K562 (cell line): ENCODE measurements around the gene C2orf42. TPM values are rescaled to one million over a fixed set of nuclear protein-coding genes. Genes with fewer than 3 reads are reported as not detected.
A peak's percentile ranks its signal among the peaks of the same experiment; 100 is the strongest.

Experiments
- ATAC-seq: fragments of 200-7000 bp; cut with Tn5 transposase; 3 replicates; pipeline ENCODE4 v1.9.1; 2020; ENCODE audit warnings: moderate library complexity
- Bru-seq: library from RNA; stranded (reverse); fragments of 400-500 nt; gene quantifications from one replicate; lab custom pipeline; 2021; lab: Mats Ljungman, UMichigan
- BruChase-seq, 2 experiments: library from RNA; stranded (reverse); fragments of 400-500 nt; gene quantifications; one replicate each; lab custom pipeline; 2021; lab: Mats Ljungman, UMichigan
- BruUV-seq: library from RNA; stranded (reverse); fragments of 400-500 nt; replicated peaks from 2 replicates; lab custom pipeline; 2021; lab: Mats Ljungman, UMichigan
- CTCF ChIA-PET: fragments of 300-600 bp; formaldehyde crosslinking; extraction: SDS; loops from one replicate; lab custom pipeline; 2021; ENCODE audit warnings: low intra/inter-chr PET ratio; lab: Yijun Ruan, JAX
- POLR2A ChIA-PET: fragments of 300-600, 350-650 bp; sonication (Branson Sonifier 250); formaldehyde crosslinking; extraction: SDS; loops from one replicate; lab custom pipeline; 2021; ENCODE audit warnings: antibody characterized with exemption, inconsistent platforms; lab: Yijun Ruan, JAX
- DNase-seq, 4 experiments: peaks; one replicate each; pipeline versions ENCODE4 v3.0.0 to v3.0.0-alpha.2; 2011 to 2018; ENCODE audit warnings: low spot score in 3 of 4, mixed read lengths in 3 of 4; ENCODE audit errors: extremely low read depth in 1 of 4
- FAIRE-seq: peaks from 2 replicates; lab custom pipeline; 2011; peaks lifted over from hg19 to GRCh38; lab: Jason Lieb, UNC
- H2AFZ ChIP-seq: 2 replicates; pipeline ENCODE4 v1.6.0; 2011; ENCODE audit warnings: low read depth, low read length, control low read depth, inconsistent platforms
- H3K27ac ChIP-seq: fragments of 200-600 bp; 3 replicates; pipeline ENCODE4 v1.8.0; 2011; ENCODE audit warnings: low read depth, mild to moderate bottlenecking, control low read depth, inconsistent platforms, low read length, moderate library complexity, mixed read lengths; ENCODE audit errors: extremely low read depth
- H3K27me3 ChIP-seq, 2 experiments: fragments of 300-600 bp in 1 of 2; 2 replicates in 1 of 2; 3 replicates in 1 of 2; pipeline versions ENCODE4 v1.6.0 to v1.8.0; 2011; ENCODE audit warnings: inconsistent platforms in 2 of 2, low read length in 2 of 2, mild to moderate bottlenecking in 1 of 2, mixed read lengths in 1 of 2, moderate library complexity in 1 of 2; ENCODE audit not compliant: control insufficient read depth in 2 of 2, insufficient read depth in 2 of 2
- H3K36me3 ChIP-seq: fragments of 300-600 bp; 3 replicates; pipeline ENCODE4 v1.8.0; 2011; ENCODE audit warnings: mild to moderate bottlenecking, low read length, inconsistent platforms; ENCODE audit not compliant: control insufficient read depth, insufficient read depth
- H3K4me1 ChIP-seq, 2 experiments: fragments of 200-600 bp in 1 of 2; replicated peaks in 1 of 2; 2 replicates in 1 of 2; 3 replicates in 1 of 2; pipeline versions ENCODE4 v1.5.1 to v1.8.0; 2011; ENCODE audit warnings: inconsistent platforms in 2 of 2, low read length in 2 of 2, mild to moderate bottlenecking in 1 of 2, mixed read lengths in 1 of 2, moderate library complexity in 1 of 2; ENCODE audit not compliant: control insufficient read depth in 2 of 2, insufficient read depth in 2 of 2
- H3K4me2 ChIP-seq: 2 replicates; pipeline ENCODE4 v1.6.1; 2011; ENCODE audit warnings: low read length, control low read depth, inconsistent platforms, mixed read lengths; ENCODE audit not compliant: insufficient read depth
- H3K4me3 ChIP-seq: fragments of 200-600 bp; sonication (generic), shearing (Covaris generic); 2 replicates; pipeline ENCODE4 v1.5.1; 2016; ENCODE audit warnings: control low read depth, inconsistent platforms
- H3K79me2 ChIP-seq: fragments of 200-600 bp; 3 replicates; pipeline ENCODE4 v1.8.0; 2011; ENCODE audit warnings: low read length, inconsistent platforms; ENCODE audit not compliant: control insufficient read depth, insufficient read depth
- H3K9ac ChIP-seq, 2 experiments: 2 replicates each; pipeline versions ENCODE4 v1.6.0 to v1.6.1; 2011; ENCODE audit warnings: low read depth in 2 of 2, low read length in 2 of 2, control low read depth in 1 of 2, inconsistent platforms in 1 of 2, mild to moderate bottlenecking in 1 of 2, mixed read lengths in 1 of 2; ENCODE audit not compliant: insufficient read depth in 1 of 2
- H3K9me1 ChIP-seq: one replicate; pipeline ENCODE4 v1.6.0; 2011; ENCODE audit warnings: inconsistent platforms, mild to moderate bottlenecking, low read length, moderate library complexity; ENCODE audit not compliant: control insufficient read depth, insufficient read depth
- H3K9me3 ChIP-seq: replicated peaks from 2 replicates; pipeline ENCODE4 v1.5.1; 2011; ENCODE audit warnings: low read depth, low read length, inconsistent platforms; ENCODE audit not compliant: control insufficient read depth, insufficient read depth
- H4K20me1 ChIP-seq: replicated peaks from 2 replicates; pipeline ENCODE4 v1.6.1; 2011; ENCODE audit warnings: low read length, inconsistent platforms, mixed read lengths; ENCODE audit not compliant: control insufficient read depth, insufficient read depth
- CREM ChIP-seq: IDR thresholded peaks from 2 replicates; pipeline ENCODE4 v1.6.1; 2014; ENCODE audit warnings: antibody characterized with exemption, low read depth
- NCOR1 ChIP-seq: fragments of 450-650 bp; IDR thresholded peaks from 2 replicates; pipeline ENCODE4 v1.6.1; 2016; ENCODE audit warnings: mild to moderate bottlenecking, moderate library complexity
- PKNOX1 ChIP-seq: fragments of 450-650 bp; IDR thresholded peaks from 2 replicates; pipeline ENCODE4 v1.6.1; 2016
- SREBF2 ChIP-seq: sonication (generic); formaldehyde crosslinking; IDR thresholded peaks from 2 replicates; pipeline ENCODE4 v1.4.0; 2020; ENCODE audit warnings: mild to moderate bottlenecking, missing genetic modification reagents
- TRIM24 ChIP-seq, 2 experiments: fragments of 450-650 bp; IDR thresholded peaks; 2 replicates each; pipeline ENCODE4 v1.6.1; 2016
- ZNF584 ChIP-seq: fragments of 200-800 bp; sonication (Bioruptor generic); IDR thresholded peaks from 2 replicates; pipeline ENCODE4 v1.6.1; 2016; ENCODE audit warnings: low read depth, mild to moderate bottlenecking, missing genetic modification characterization, missing compliant biosample characterization
- ZNF592 ChIP-seq: fragments of 450-650 bp; IDR thresholded peaks from 2 replicates; pipeline ENCODE4 v1.6.1; 2017; ENCODE audit warnings: antibody characterized with exemption, mild to moderate bottlenecking
- ZNF699 ChIP-seq: fragments of 250-450 bp; sonication (Bioruptor Pico); IDR thresholded peaks from 2 replicates; pipeline ENCODE4 v1.8.0; 2021; ENCODE audit warnings: mild to moderate bottlenecking, moderate library complexity; ENCODE audit not compliant: insufficient replicate concordance
- WGBS: fragments of 100-300 bp; shearing (Covaris generic); methylation state at CpG from one replicate; pipeline ENCODE4 v1.1.6; 2016; ENCODE audit warnings: low coverage, mixed read lengths; ENCODE audit not compliant: insufficient coverage; ENCODE audit errors: missing lambda C conversion rate; 5-methylcytosine and 5-hydroxymethylcytosine counted together
- in situ Hi-C: fragments of 300-500 bp; cut with MboI; formaldehyde crosslinking; loops from 4 replicates; pipeline ENCODE4 v1.15.0; 2018; ENCODE audit warnings: inconsistent platforms, mixed read lengths
- intact Hi-C: fragments of 100-400 bp; cut with micrococcal nuclease; formaldehyde crosslinking; loops from 2 replicates; pipeline ENCODE4 v1.14.2; 2022
- long read RNA-seq, 3 experiments: library from polyadenylated mRNA in 2 of 3; library from RNA in 1 of 3; unstranded in 2 of 3; stranded (forward) in 1 of 3; transcript quantifications; one replicate each; pipeline ENCODE4 v2.0.0, GENCODE V29; 2019 to 2022
- polyA minus RNA-seq, 3 experiments: library from RNA; depleted of rRNA, polyadenylated mRNA; stranded (reverse); fragments of >200 nt; gene quantifications; 2 replicates each; pipeline ENCODE4 v1.2.3, GENCODE V29; 2011
- polyA plus RNA-seq, 8 experiments: library from polyadenylated mRNA; depleted of rRNA in 4 of 8; stranded (reverse) in 5 of 8; unstranded in 3 of 8; fragments of >200 nt; fragmentation: Nextera tagmentation in 2 of 8; fragmentation: Illumina TruSeq in 1 of 8; extraction: Ambion mirVana in 2 of 8; extraction: Trizol in 1 of 8; gene quantifications; 2 replicates each; pipeline versions ENCODE4 v1.2.1 to v1.2.3, GENCODE V29; 2011 to 2014; ENCODE audit warnings: inconsistent platforms in 1 of 8, missing spikeins in 1 of 8
- total RNA-seq, 7 experiments: library from RNA; depleted of rRNA in 6 of 7; stranded (reverse); fragments of >200 nt in 6 of 7; fragmentation: Illumina TruSeq in 2 of 7; extraction: Trizol in 2 of 7; gene quantifications; 2 replicates each; pipeline versions ENCODE4 v1.2.1 to v1.2.3, GENCODE V29; 2011 to 2021; ENCODE audit warnings: low replicate concordance in 1 of 7

Gene C2orf42
- 50.0 and 60.5 TPM in 2 replicates for total RNA-seq (2011; cell fraction: chromatin; rRNA removed; ENCODE audit: low replicate concordance)
- 36.7 and 37.4 TPM in 2 replicates for total RNA-seq (2011; cell fraction: nucleolus; rRNA removed)
- total RNA-seq (2011; cell fraction: nucleoplasm; rRNA removed): 43.0 and 56.3 TPM in 2 replicates
- total RNA-seq (2014; rRNA removed) (9.4 and 10.9 TPM in 2 replicates), total RNA-seq (2014; rRNA removed; fragmentation: Illumina TruSeq; extraction: Trizol) (7.1 and 7.7 TPM in 2 replicates), total RNA-seq (2015; rRNA removed; fragmentation: Illumina TruSeq; extraction: Trizol) (6.7 and 7.5 TPM in 2 replicates), total RNA-seq (2021) (7.3 and 9.6 TPM in 2 replicates), polyA plus RNA-seq (2011; rRNA removed) (5.9 and 7.7 TPM in 2 replicates), polyA plus RNA-seq (2014; fragmentation: Illumina TruSeq; extraction: Trizol) (5.8 and 7.1 TPM in 2 replicates), polyA plus RNA-seq (2014; fragmentation: Nextera tagmentation; extraction: Ambion mirVana) (1 to 10 TPM; 4.6 to 4.9 TPM), polyA plus RNA-seq (2014; rRNA removed) (5.6 and 8.4 TPM in 2 replicates), polyA minus RNA-seq (2011; rRNA and poly(A)+ RNA removed) (20.2 and 25.2 TPM in 2 replicates), Bru-seq, nascent RNA (percentile 54 among the genes with signal in this experiment), BruChase-seq, experiment 1, labeled RNA remaining after a 2-hour chase (percentile 60 among the genes with signal in this experiment), BruChase-seq, experiment 2, labeled RNA remaining after a 6-hour chase (percentile 62 among the genes with signal in this experiment)
- 2.8 and 4.8 TPM in 2 replicates for polyA plus RNA-seq (2011; cell fraction: cytosol; rRNA removed)
- polyA plus RNA-seq (2011; cell fraction: nucleus; rRNA removed): 10.2 and 15.6 TPM in 2 replicates
- polyA plus RNA-seq (2012): 4.8 and 5.4 TPM in 2 replicates
- polyA minus RNA-seq (2011; cell fraction: cytosol; rRNA and poly(A)+ RNA removed): 5.1 and 7.4 TPM in 2 replicates
- polyA minus RNA-seq (2011; cell fraction: nucleus; rRNA and poly(A)+ RNA removed): 16.3 and 20.2 TPM in 2 replicates
- long read RNA-seq, experiment 1, partial matches to known transcripts: 0 of 47 reads
- long read RNA-seq, experiment 1, other reads (novel, unspliced or antisense): 45 of 47 reads
- long read RNA-seq, experiment 2, partial matches to known transcripts: 1 of 4 reads
- long read RNA-seq, experiment 2, other reads (novel, unspliced or antisense): 1 of 4 reads
- long read RNA-seq, experiment 3, partial matches to known transcripts: 0 of 2 reads
- long read RNA-seq, experiment 3, other reads (novel, unspliced or antisense): 0 of 2 reads

GRCh38 chr2:70190418-70191243, at the start of gene C2orf42:
TSS of gene C2orf42 (minus strand) at chr2:70191019. CDS start at chr2:70181985, 9,034 bp downstream.
- DNase-seq (peak; percentile 91 to 99 (median 96)), ATAC-seq (peak; percentile 96), FAIRE-seq (peak; percentile 99)
- Histone ChIP-seq H3K27me3 (no peaks in the 10 kb centered on the region), H3K4me1 (peaks cover 3 to 4% of the 10 kb centered on the region in 2 experiments; a peak in 2 of 5 replicates), H4K20me1 (no peaks in the 10 kb centered on the region), H3K27ac (peak within 1 kb of the TSS; percentile 85), H2AFZ (peak within 1 kb of the TSS; percentile 97), H3K4me2 (peak within 1 kb of the TSS; percentile 98), H3K4me3 (peak within 1 kb of the TSS; percentile 62), H3K36me3 (no peaks in the 10 kb centered on the region), H3K79me2 (peaks cover 9% of the 10 kb centered on the region), H3K9ac (peak within 1 kb of the TSS; percentile 87 to 89), H3K9me1 (no peaks in the 10 kb centered on the region), H3K9me3 (no peaks in the 10 kb centered on the region)
- WGBS: 2% methylated on average over 51 of the region's 60 CpGs
- intact Hi-C loops: loop anchor here (2.0 to 5.0 kb wide), 5 partner anchors 48 to 278 kb away; partner anchors contain the start of genes PCBP1, SNRPG and TIA1
- in situ Hi-C loops: no loop called here
- ChIA-PET CTCF (no interaction called here), POLR2A (interaction anchor here (0.5 to 3.0 kb wide), 31 partner anchors 8 to 1168 kb away, joined by 3 to 18 read pairs (median 3); partner anchors contain the start of genes FAM136A, MXD1, PCYOX1 and SNRPG)
- no TSS peak for BruUV-seq
- TF ChIP-seq CREM (peak; percentile 72), SREBF2 (CRISPR knock-in tag) (0 out of 2 replicates have a peak, but pooled peaks have one; percentile 73), PKNOX1 (peak; percentile 36; the same call in 1 of the 2 replicates), ZNF699 (no peak), TRIM24 (IDR thresholded peaks at IDR 0.05) (peak in 1 of 2 experiments; percentile 16; a peak in 1 of 4 replicates), ZNF584 (peak; percentile 82; the same call in 1 of the 2 replicates), ZNF592 (no peak; the same call in 1 of the 2 replicates), NCOR1 (no peak)
